Spinal cord (tissue), 10 donors: ENCODE measurements around the gene DBNDD1. TPM values are rescaled to one million over a fixed set of nuclear protein-coding genes. Genes with fewer than 3 reads are reported as not detected.

Experiments
- DNase-seq, 6 donors: peaks; one replicate each; pipeline versions ENCODE4 v3.0.0 to v3.0.0-alpha.2; 2013 to 2015; ENCODE audit warnings: low spot score in 6 of 6, low read depth in 4 of 6
- H3K27ac ChIP-seq: one replicate; pipeline ENCODE4 v1.5.1; 2013; ENCODE audit warnings: low read depth, low read length, control low read depth
- H3K27me3 ChIP-seq: one replicate; pipeline ENCODE4 v1.6.1; 2013; ENCODE audit warnings: low read length; ENCODE audit not compliant: control insufficient read depth, insufficient read depth
- H3K36me3 ChIP-seq: one replicate; pipeline ENCODE4 v1.6.1; 2013; ENCODE audit warnings: low read length; ENCODE audit not compliant: control insufficient read depth, insufficient read depth
- H3K4me1 ChIP-seq: one replicate; pipeline ENCODE4 v1.6.1; 2013; ENCODE audit warnings: low read length; ENCODE audit not compliant: control insufficient read depth, insufficient read depth
- H3K4me3 ChIP-seq: one replicate; pipeline ENCODE4 v1.5.1; 2013; ENCODE audit warnings: low read depth, low read length, control low read depth
- H3K9me3 ChIP-seq: one replicate; pipeline ENCODE4 v1.6.1; 2013; ENCODE audit warnings: low read length; ENCODE audit not compliant: control insufficient read depth, insufficient read depth
- WGBS: methylation state at CpG from one replicate; pipeline ENCODE4 v1.1.5; 2013; ENCODE audit warnings: missing lambda C conversion rate; ENCODE audit not compliant: insufficient coverage; 5-methylcytosine and 5-hydroxymethylcytosine counted together
- polyA plus RNA-seq, 2 donors: library from polyadenylated mRNA; unstranded; fragments of 120-200 nt; gene quantifications; one replicate each; pipeline ENCODE4 v1.2.1, GENCODE V29; 2013; ENCODE audit not compliant: insufficient read length in 2 of 2
- total RNA-seq, 2 donors: library from RNA; depleted of rRNA in 1 of 2; stranded (reverse); fragments of 120-200 nt in 1 of 2; fragments of >200 nt in 1 of 2; gene quantifications; one replicate each; pipeline versions ENCODE4 v1.2.3 to v1.2.4, GENCODE V29; 2013 to 2014
- donor health status: healthy.

DBNDD1 gene
- total and polyA plus RNA-seq, 4 donors, result 6.0 to 59.5 (median 29.8) TPM

GRCh38 chr16:90048347-90048722 is 29.1 kb upstream of the DBNDD1 start:
- DNase-seq, result peak in 1 of 6 donors; percentile 15
- H3K9me3 ChIP-seq, result no peaks in the 10 kb centered on the region
- peaks cover 12% of the 10 kb centered on the region for H3K36me3 ChIP-seq
- peaks cover 2% of the 10 kb centered on the region for H3K27me3 ChIP-seq
- WGBS, result 10% methylated on average over 6 of the region's 12 CpGs
- no peak overlapping the region for H3K4me3 ChIP-seq
- no peak overlapping the region for H3K27ac ChIP-seq
- H3K4me1 ChIP-seq, result peaks cover 20% of the 10 kb centered on the region

- Histone ChIP-seq H3K9me3 (no peaks in the 10 kb centered on the region), H3K4me1 (peaks cover 20% of the 10 kb centered on the region), H3K4me3 (no peak overlapping the region), H3K27me3 (peaks cover 2% of the 10 kb centered on the region), H3K27ac (no peak overlapping the region), H3K36me3 (peaks cover 18% of the 10 kb centered on the region)
- DNase-seq, result peak in 1 of 6 donors; percentile 10
- 21% methylated on average over 8 of the region's 59 CpGs for WGBS
Observed at GRCh38 chr16:90047714-90048346, 28.6 kb upstream of the DBNDD1 start.

GRCh38 chr16:90046971-90047713 is 27.9 kb upstream of the DBNDD1 start:
- Histone ChIP-seq H3K9me3 (no peaks in the 10 kb centered on the region), H3K27me3 (peaks cover 2% of the 10 kb centered on the region), H3K4me1 (peaks cover 20% of the 10 kb centered on the region), H3K27ac (no peak overlapping the region), H3K4me3 (peak overlapping the region; percentile 28), H3K36me3 (peaks cover 24% of the 10 kb centered on the region)
- 1% methylated on average over 38 of the region's 40 CpGs for WGBS
- peak in 1 of 6 donors; percentile 60 for DNase-seq

- peaks cover 32% of the 10 kb centered on the region for H3K36me3 ChIP-seq
- no peaks in the 10 kb centered on the region for H3K9me3 ChIP-seq
- WGBS, result 50% methylated on average over 14 of the region's 23 CpGs
- peak overlapping the region; percentile 28 for H3K4me3 ChIP-seq
- H3K27ac ChIP-seq, result no peak overlapping the region
- peaks cover 2% of the 10 kb centered on the region for H3K27me3 ChIP-seq
- H3K4me1 ChIP-seq, result peaks cover 20% of the 10 kb centered on the region
- peak in 1 of 6 donors; percentile 72 for DNase-seq
Observed at GRCh38 chr16:90046122-90046970, 27.1 kb upstream of the DBNDD1 start.

GRCh38 chr16:90044111-90044551 is 24.9 kb upstream of the DBNDD1 start:
- WGBS, result 95% methylated on average over 4 of the region's 7 CpGs
- H3K4me3 ChIP-seq, result no peak overlapping the region
- no peak for DNase-seq
- peaks cover 54% of the 10 kb centered on the region for H3K36me3 ChIP-seq
- H3K4me1 ChIP-seq, result peaks cover 20% of the 10 kb centered on the region
- H3K27ac ChIP-seq, result no peak overlapping the region
- no peaks in the 10 kb centered on the region for H3K9me3 ChIP-seq
- peaks cover 2% of the 10 kb centered on the region for H3K27me3 ChIP-seq

- peaks cover 59% of the 10 kb centered on the region for H3K36me3 ChIP-seq
- no peak overlapping the region for H3K4me3 ChIP-seq
- DNase-seq, result no peak
- H3K4me1 ChIP-seq, result peaks cover 20% of the 10 kb centered on the region
- H3K9me3 ChIP-seq, result no peaks in the 10 kb centered on the region
- peaks cover 2% of the 10 kb centered on the region for H3K27me3 ChIP-seq
- no peak overlapping the region for H3K27ac ChIP-seq
- WGBS, result 89% methylated on average over 16 of the region's 20 CpGs
Observed at GRCh38 chr16:90043526-90043925, 24.3 kb upstream of the DBNDD1 start.

GRCh38 chr16:90042946-90043514 is 23.8 kb upstream of the DBNDD1 start:
- H3K4me3 ChIP-seq, result no peak overlapping the region
- 83% methylated on average over 19 of the region's 19 CpGs for WGBS
- peaks cover 64% of the 10 kb centered on the region for H3K36me3 ChIP-seq
- no peak overlapping the region for H3K27ac ChIP-seq
- H3K9me3 ChIP-seq, result no peaks in the 10 kb centered on the region
- H3K27me3 ChIP-seq, result peaks cover 2% of the 10 kb centered on the region
- DNase-seq, result no peak
- peaks cover 18% of the 10 kb centered on the region for H3K4me1 ChIP-seq

- no peak overlapping the region for H3K27ac ChIP-seq
- H3K4me1 ChIP-seq, result peaks cover 10% of the 10 kb centered on the region
- H3K9me3 ChIP-seq, result no peaks in the 10 kb centered on the region
- peaks cover 75% of the 10 kb centered on the region for H3K36me3 ChIP-seq
- H3K27me3 ChIP-seq, result no peaks in the 10 kb centered on the region
- DNase-seq, result no peak
- WGBS, result 90% methylated on average over 16 of the region's 16 CpGs
- no peak overlapping the region for H3K4me3 ChIP-seq
Observed at GRCh38 chr16:90041896-90042473, 22.7 kb upstream of the DBNDD1 start.
